Activated B cell treated with CpG ODN at 0.5 μM for 24 hours (primary cell): Measurements from ENCODE around the gene GATA3. TPM values are rescaled to one million over a fixed set of nuclear protein-coding genes. Genes with fewer than 3 reads are reported as not detected.

Experiments used
- ATAC-seq: fragments of 200-7000 bp; cut with Tn5 transposase; one replicate; pipeline ENCODE4 v1.10.0; 2021; ENCODE audit warnings: low read depth, mild to moderate bottlenecking, moderate library complexity
- CTCF ChIA-PET: fragments of 350-600 bp; sonication (Branson Sonifier 250); formaldehyde crosslinking; loops from one replicate; lab custom pipeline; 2021; ENCODE audit warnings: antibody characterized with exemption; lab: Charles Lee
- POLR2A ChIA-PET: fragments of 350-600 bp; sonication (Branson Sonifier 250); formaldehyde crosslinking; loops from one replicate; lab custom pipeline; 2021; ENCODE audit warnings: antibody characterized with exemption; lab: Charles Lee
- DNase-seq: peaks from one replicate; pipeline ENCODE4 v3.0.0; 2022
- H3K27ac Mint-ChIP-seq: one replicate; pipeline ENCODE4 v1.8.0; 2020; ENCODE audit warnings: mixed read lengths
- H3K27me3 Mint-ChIP-seq: one replicate; pipeline ENCODE4 v1.8.0; 2021; ENCODE audit warnings: mixed read lengths
- H3K36me3 Mint-ChIP-seq: one replicate; pipeline ENCODE4 v1.8.0; 2021; ENCODE audit warnings: low read depth, mixed read lengths
- H3K4me1 Mint-ChIP-seq: one replicate; pipeline ENCODE4 v1.8.0; 2021; ENCODE audit warnings: mixed read lengths
- H3K4me3 Mint-ChIP-seq: one replicate; pipeline ENCODE4 v1.8.0; 2020; ENCODE audit warnings: mild to moderate bottlenecking, mixed read lengths
- H3K9me3 Mint-ChIP-seq: one replicate; pipeline ENCODE4 v1.8.0; 2020; ENCODE audit warnings: mixed read lengths
- intact Hi-C: fragments of 100-400 bp; cut with micrococcal nuclease; formaldehyde crosslinking; loops from one replicate; pipeline ENCODE4 v1.15.1; 2024
- total RNA-seq: library from RNA; stranded (reverse); gene quantifications from 2 replicates; pipeline ENCODE4 v1.2.3, GENCODE V29; 2022
- TF ChIP-seq, protein P1 (sequence below): fragments of 200-600 bp; IDR thresholded peaks from one replicate; pipeline ENCODE4 v1.8.0; 2022; ENCODE audit warnings: antibody characterized with exemption, mild to moderate bottlenecking

The GATA3 gene
- total RNA-seq, 1 donor from 2014 or later: 0.53 TPM

DNA sequence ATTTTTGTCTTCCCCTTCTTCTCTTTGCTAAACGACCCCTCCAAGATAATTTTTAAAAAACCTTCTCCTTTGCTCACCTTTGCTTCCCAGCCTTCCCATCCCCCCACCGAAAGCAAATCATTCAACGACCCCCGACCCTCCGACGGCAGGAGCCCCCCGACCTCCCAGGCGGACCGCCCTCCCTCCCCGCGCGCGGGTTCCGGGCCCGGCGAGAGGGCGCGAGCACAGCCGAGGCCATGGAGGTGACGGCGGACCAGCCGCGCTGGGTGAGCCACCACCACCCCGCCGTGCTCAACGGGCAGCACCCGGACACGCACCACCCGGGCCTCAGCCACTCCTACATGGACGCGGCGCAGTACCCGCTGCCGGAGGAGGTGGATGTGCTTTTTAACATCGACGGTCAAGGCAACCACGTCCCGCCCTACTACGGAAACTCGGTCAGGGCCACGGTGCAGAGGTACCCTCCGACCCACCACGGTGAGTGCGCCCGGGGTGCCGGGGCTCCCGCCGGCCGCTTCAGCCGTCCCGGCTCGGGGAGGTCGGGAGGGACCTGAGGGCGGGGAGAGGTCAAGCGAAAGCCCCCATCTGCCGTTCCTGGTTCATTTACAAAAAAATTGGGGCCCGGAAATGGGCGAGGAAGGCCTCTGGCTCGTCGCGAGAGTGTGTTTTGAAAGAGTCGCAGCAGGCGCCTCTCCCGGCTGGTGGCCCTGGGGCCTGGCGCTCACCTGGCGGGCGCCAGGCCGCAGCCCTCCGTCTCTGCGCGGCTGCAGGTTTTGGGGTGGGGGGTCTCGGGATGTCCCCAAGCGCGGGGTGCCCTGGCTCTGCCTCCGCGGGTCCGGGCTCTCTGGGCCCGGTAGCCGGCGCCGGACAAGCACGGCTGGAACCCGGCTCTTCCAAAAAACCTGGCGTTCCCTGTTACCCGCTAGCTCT, 1.2 kb downstream of the GATA3 start:
- peak overlapping the region; percentile 77 for H3K4me3 Mint-ChIP-seq
- ChIA-PET POLR2A (interaction anchor here (0.6 kb wide), 1 partner anchor 8 kb away, joined by 4 read pairs; no protein-coding TSS in a partner anchor), CTCF (no interaction called here)
- H3K27ac Mint-ChIP-seq: no peak overlapping the region
- intact Hi-C loops: loop anchor here (10.0 kb wide), 4 partner anchors 181 to 1149 kb away; partner anchors contain the start of genes ATP5F1C, KIN and SFMBT2
- DNase-seq (no peak), ATAC-seq (no peak)
- TF ChIP-seq, protein P1, sequence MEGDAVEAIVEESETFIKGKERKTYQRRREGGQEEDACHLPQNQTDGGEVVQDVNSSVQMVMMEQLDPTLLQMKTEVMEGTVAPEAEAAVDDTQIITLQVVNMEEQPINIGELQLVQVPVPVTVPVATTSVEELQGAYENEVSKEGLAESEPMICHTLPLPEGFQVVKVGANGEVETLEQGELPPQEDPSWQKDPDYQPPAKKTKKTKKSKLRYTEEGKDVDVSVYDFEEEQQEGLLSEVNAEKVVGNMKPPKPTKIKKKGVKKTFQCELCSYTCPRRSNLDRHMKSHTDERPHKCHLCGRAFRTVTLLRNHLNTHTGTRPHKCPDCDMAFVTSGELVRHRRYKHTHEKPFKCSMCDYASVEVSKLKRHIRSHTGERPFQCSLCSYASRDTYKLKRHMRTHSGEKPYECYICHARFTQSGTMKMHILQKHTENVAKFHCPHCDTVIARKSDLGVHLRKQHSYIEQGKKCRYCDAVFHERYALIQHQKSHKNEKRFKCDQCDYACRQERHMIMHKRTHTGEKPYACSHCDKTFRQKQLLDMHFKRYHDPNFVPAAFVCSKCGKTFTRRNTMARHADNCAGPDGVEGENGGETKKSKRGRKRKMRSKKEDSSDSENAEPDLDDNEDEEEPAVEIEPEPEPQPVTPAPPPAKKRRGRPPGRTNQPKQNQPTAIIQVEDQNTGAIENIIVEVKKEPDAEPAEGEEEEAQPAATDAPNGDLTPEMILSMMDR: no peak
- no peaks in the 10 kb centered on the region for H3K9me3 Mint-ChIP-seq
- H3K27me3 Mint-ChIP-seq: peaks cover 53% of the 10 kb centered on the region
- peaks cover 50% of the 10 kb centered on the region for H3K4me1 Mint-ChIP-seq
- no peaks in the 10 kb centered on the region for H3K36me3 Mint-ChIP-seq

DNA sequence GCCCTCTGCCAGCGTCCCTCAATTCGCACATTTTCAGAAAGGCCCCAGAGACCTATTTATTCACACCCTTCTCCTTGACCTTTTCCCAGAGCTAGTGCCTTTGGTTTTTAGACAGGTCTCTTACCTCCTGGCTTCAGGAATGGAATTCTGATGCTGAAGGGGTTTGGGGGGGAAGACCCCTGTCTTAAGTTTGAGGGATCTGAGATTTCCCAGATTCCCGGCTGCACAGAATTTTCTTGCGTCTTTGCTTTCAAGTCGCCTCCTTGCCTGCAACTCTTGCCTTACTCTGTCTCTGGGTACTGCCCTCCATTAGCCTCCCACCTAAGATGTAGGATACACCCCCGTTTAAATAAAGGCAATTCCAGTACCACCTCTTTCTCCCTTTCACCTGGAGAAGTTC, 1.9 kb downstream of the GATA3 start:
- TF ChIP-seq, protein P1: no peak
- ATAC-seq (no peak), DNase-seq (no peak)
- H3K9me3 Mint-ChIP-seq: no peaks in the 10 kb centered on the region
- CTCF ChIA-PET: no interaction called here
- peaks cover 57% of the 10 kb centered on the region for H3K4me1 Mint-ChIP-seq
- no peaks in the 10 kb centered on the region for H3K36me3 Mint-ChIP-seq
- POLR2A ChIA-PET: interaction anchor here (0.6 kb wide), 1 partner anchor 9 kb away, joined by 4 read pairs; no protein-coding TSS in a partner anchor
- peak overlapping the region; percentile 73 for H3K4me3 Mint-ChIP-seq
- H3K27me3 Mint-ChIP-seq: peaks cover 59% of the 10 kb centered on the region
- intact Hi-C loops: loop anchor here (10.0 kb wide), 4 partner anchors 182 to 1148 kb away; partner anchors contain the start of genes ATP5F1C, KIN and SFMBT2
- peak overlapping the region; percentile 50 for H3K27ac Mint-ChIP-seq

GRCh38 chr10:8056871-8057331, 2.4 kb downstream of the GATA3 start:
- Mint-ChIP-seq H3K4me1 (peaks cover 56% of the 10 kb centered on the region), H3K4me3 (peak overlapping the region; percentile 73), H3K36me3 (no peaks in the 10 kb centered on the region), H3K27me3 (peaks cover 58% of the 10 kb centered on the region), H3K9me3 (no peaks in the 10 kb centered on the region), H3K27ac (peak overlapping the region; percentile 50)
- TF ChIP-seq, protein P1: no peak
- ATAC-seq (peak; percentile 9), DNase-seq (no peak)
- ChIA-PET CTCF (no interaction called here), POLR2A (no interaction called here)
- intact Hi-C loops: loop anchor here (10.0 kb wide), 4 partner anchors 182 to 1148 kb away; partner anchors contain the start of genes ATP5F1C, KIN and SFMBT2

- Mint-ChIP-seq H3K27me3 (peaks cover 56% of the 10 kb centered on the region), H3K4me1 (peaks cover 49% of the 10 kb centered on the region), H3K4me3 (no peak overlapping the region), H3K9me3 (no peaks in the 10 kb centered on the region), H3K27ac (no peak overlapping the region), H3K36me3 (no peaks in the 10 kb centered on the region)
- ATAC-seq (no peak), DNase-seq (no peak)
- TF ChIP-seq, protein P1: no peak
- intact Hi-C loops: loop anchor here (10.0 kb wide), 4 partner anchors 183 to 1147 kb away; partner anchors contain the start of genes ATP5F1C, KIN and SFMBT2
- CTCF ChIA-PET: no interaction called here
- POLR2A ChIA-PET: no interaction called here
Observed at GRCh38 chr10:8057636-8058273, 3.3 kb downstream of the GATA3 start.
